NCI-H1694 (cell line): Measurements from ENCODE around the gene MGMT.

Experiments used
- DNase-seq: peaks from one replicate; lab custom pipeline; 2025; lab: John Stamatoyannopoulos, UW

MGMT gene

GRCh38 chr10:129594811-129595210 is 127.8 kb downstream of the MGMT start:
- no peak for DNase-seq

- no peak for DNase-seq
These were observed 131.4 kb downstream of the MGMT start for GRCh38 chr10:129598413-129598812.

- no peak for DNase-seq
These were observed 132.1 kb downstream of the MGMT start for GRCh38 chr10:129599160-129599559.

GRCh38 chr10:129601737-129602136 is 134.7 kb downstream of the MGMT start:
- DNase-seq = no peak

DNA sequence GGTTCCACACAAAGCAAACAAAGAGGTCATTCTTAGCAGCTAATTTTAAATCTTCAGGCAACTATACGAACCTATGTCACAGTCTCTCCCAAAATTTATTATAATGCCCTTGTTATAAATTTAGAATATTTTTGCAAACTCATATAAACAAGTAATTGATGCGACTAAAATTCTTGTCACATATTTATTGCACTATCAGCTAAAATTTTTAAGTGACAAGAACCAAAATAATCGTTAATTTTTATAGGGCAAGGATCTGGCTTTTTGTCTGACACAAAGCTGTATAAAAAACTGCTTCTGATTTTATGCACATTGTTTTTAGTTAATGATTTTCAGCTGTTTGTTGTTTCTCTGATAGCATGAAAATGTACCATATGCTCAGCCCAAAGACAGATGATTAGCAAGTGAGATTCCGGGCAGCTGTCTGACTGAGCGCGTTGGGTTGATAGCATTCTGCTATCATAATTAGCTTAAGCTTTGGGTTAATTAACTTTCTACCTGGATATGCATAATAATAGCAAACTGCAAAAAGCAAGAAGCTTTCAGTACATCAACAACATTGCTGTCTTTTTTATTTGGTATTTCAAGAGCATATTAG is 136.0 kb downstream of the MGMT start:
- DNase-seq = peak; percentile 6

GRCh38 chr10:129604333-129605032 is 137.4 kb downstream of the MGMT start:
- DNase-seq = no peak

GRCh38 chr10:129605266-129605985 is 138.4 kb downstream of the MGMT start:
- no peak for DNase-seq

DNA sequence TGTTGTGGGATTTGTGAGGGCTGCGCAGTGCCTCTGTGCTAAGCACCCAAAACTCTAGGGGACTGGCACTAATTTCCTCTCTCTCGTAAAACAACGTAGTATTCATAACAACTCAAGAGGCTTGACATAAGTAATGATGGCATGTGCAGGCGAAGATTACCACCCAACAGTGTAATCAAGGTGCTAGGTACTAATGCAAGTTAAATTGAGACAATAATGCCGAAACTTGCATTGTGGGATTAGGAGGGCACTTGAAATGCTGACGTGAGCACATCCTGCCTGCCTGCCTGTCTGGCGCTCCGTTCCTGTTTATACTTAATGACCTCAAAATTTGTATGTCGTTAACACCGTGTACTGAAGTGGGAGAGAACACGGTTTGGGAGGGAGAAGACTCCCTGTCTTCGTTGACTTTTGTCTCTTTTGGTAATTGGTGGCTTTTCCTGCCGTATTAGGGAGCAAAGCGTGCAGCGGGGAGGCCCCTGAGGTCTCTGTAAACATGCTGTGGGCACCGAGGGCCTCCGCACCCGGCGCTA is 139.0 kb downstream of the MGMT start:
- DNase-seq = no peak

DNA sequence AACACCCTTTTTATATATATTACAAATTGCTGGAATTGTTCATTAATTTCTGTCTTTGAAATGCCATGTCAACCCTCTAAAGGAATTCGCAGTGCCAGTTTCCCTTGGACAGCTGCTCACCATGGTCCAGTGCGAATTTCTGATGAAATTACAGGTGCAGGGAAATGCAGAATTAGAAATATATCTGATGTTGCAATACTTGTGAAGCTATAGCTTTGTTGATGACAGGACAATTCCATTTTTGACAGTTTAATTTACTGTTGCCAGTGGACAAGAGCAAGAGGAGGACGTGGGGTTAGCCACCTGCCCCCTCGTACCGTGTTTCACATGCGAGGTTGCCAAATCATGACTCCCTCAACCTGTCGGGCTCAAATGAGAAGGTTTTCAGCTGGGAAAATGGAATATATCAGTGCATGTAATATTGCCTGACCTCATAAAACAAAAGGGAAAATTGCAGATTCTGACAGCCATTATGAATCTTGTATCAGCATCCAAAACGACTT is 140.6 kb downstream of the MGMT start:
- DNase-seq = no peak

- DNase-seq = no peak
These were observed 141.6 kb downstream of the MGMT start for GRCh38 chr10:129608653-129609052.

GRCh38 chr10:129609551-129609950 is 142.5 kb downstream of the MGMT start:
- DNase-seq = no peak

DNA sequence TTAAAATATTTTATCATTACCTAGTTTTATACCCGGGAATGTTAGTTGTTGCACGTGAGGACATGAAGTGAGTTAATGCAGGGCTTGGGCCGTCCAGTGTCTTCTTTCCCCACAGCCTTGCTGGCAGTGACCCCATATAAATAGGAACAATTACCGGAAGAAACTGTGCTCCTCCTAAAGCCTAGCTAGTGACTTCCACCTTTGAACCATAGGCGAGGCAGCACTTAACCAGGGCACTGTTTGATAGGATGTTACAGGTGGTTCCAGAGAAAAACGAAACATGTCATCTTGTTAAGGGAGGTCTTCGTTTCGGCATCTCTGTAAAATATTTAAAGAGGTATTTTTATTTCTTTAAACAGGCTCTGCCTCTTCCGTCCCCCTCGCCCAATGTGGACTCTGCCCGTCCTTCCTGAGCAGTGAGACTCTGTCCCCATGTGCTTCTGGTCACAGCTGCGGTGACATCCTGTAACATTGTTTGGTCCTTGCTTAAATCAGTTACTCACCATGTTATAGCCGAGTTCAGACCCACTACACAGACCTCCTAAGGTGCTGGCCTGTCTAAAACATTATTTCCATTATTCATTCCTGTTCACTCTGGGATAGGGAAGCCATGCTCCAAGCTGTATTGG is 145.6 kb downstream of the MGMT start:
- no peak for DNase-seq

- DNase-seq = no peak
These were observed 146.4 kb downstream of the MGMT start for GRCh38 chr10:129613377-129613980.

DNA sequence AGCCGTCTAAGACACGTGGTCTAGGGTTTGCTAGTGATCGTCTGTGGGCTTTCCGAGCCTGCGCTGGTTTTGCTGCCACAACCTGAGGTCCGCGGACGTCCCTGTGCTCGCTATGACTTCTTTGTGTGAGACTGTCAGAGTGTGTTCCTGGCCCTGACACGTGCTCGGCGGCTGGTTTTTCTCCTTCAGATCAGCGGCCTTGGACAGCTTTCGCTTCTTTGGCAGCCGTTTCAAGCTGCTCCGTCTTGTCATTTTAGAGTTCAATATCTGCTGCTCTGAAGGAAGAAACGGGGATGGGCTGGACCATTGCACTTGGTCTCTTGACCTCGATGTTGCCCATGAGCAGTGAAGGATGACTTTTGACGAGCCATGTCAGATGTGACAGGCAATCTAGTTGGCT is 147.3 kb downstream of the MGMT start:
- no peak for DNase-seq

- DNase-seq = no peak
These were observed 148.3 kb downstream of the MGMT start for GRCh38 chr10:129615381-129615780.

- no peak for DNase-seq
These were observed 149.0 kb downstream of the MGMT start for GRCh38 chr10:129615921-129616525.

DNA sequence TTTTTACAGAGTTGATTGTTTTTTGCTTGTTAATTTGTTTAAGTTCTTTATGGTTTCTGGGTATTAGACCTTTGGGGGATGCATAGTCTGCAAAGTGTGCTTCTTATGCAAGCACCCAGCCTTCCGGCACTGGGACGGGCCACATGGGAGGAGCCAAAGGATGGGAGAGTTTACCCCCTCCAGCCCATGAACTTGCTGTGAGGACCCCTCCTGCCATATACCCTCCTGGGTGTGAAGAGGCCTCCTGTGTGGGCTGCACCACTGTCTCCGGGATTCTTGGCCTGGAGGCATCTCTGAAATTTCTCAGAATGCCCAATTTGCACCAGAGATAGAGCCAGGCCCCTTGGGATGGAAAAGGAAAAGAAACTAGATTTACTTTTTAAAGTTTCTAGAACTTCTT is 150.7 kb downstream of the MGMT start:
- no peak for DNase-seq

DNA sequence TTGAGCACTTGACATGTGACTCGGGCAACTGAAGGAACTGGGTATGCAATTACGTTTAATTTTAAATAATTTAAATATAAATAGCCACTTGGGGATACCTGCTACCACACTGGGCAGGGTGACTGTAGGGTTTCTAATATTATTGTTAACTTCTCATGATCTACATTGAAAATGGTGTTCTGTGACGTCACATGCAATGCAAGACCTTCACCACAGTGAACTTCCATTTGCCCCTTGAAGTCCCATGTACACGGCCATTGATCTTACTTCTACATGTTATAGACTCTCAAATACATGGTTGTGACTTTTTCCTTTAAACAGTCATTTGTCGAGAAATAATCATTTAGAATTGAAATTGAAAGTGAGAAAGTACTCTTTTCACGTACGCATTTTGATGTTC is 154.0 kb downstream of the MGMT start:
- no peak for DNase-seq

GRCh38 chr10:129621693-129622092 is 154.7 kb downstream of the MGMT start:
- no peak for DNase-seq

DNA sequence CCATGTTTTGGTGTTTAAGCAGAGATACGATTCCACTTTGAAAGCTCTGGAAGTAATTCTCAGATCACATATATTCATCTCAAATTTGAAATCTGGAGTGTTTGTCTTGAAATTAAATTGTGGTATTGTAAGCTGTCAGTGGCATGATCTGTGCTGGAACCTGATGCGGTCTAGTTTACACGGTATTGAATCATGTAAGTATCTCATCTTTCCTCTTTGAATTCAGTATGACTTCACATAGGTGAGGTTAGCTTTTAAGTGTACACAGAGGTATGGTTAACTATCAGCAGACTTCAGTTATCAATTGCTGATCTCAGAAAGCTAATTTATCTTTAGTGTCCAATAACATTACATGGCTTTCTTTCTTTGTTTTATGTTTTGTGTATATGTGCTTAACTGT is 155.2 kb downstream of the MGMT start:
- no peak for DNase-seq

DNA sequence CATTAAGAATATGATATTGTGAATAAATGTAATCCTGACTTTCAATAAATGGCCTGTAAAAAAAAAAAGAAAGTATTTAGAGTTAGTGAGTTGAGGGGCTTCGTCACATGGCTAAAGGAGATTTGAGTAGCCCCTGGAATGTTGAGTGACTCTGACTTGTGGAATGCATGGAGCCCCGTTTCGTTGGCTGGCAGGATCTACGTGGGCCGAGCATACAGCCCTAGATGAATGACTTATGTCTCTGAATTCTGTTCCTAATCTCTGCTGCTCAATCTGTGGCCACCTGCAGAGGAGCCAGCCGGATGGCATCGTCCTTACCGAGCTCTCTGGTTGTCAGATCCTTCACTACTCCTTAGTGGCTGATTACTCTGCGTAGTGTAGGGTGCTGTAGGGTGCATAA is 155.7 kb downstream of the MGMT start:
- DNase-seq = no peak

DNA sequence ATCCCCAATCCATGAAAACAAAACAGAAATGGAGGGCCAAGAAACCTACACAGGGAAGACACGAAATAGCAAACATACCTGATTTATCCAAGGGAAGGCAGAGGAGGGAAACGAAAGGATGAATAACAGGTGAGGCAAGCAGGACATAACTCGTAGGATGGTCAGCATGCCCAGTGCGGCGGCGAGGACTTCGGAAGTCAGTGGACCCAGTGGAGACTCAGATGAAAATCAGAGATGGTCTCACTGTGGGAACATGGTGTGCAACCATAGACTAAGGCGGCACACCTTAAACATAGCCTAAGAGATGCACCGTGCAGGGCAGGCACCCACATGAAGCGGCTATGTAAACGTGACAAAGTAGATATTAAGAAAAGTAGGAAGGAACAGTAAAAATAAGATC is 157.5 kb downstream of the MGMT start:
- no peak for DNase-seq
